SK-N-SH treated with all-trans-retinoic acid at 6 μM for 48 hours (cell line): ENCODE results near the gene SYP.

Experiments used
- ATAC-seq: fragments of 200-7000 bp; cut with Tn5 transposase; 3 replicates; pipeline ENCODE4 v1.9.1; 2020; ENCODE audit warnings: mild to moderate bottlenecking, moderate library complexity
- ARNTL ChIP-seq: fragments of 450-650 bp; formaldehyde crosslinking; IDR thresholded peaks from 2 replicates; pipeline ENCODE4 v1.5.0; 2020; ENCODE audit warnings: low read depth, mild to moderate bottlenecking, moderate library complexity, borderline replicate concordance
- BACH2 ChIP-seq: fragments of 250-450 bp; sonication (Bioruptor Pico); IDR thresholded peaks from 2 replicates; pipeline ENCODE4 v1.9.0; 2021; ENCODE audit warnings: mild to moderate bottlenecking, borderline replicate concordance
- CSDC2 ChIP-seq: fragments of 250-450 bp; sonication (Bioruptor Pico); IDR thresholded peaks from 2 replicates; pipeline ENCODE4 v1.5.0; 2020; ENCODE audit warnings: mild to moderate bottlenecking, moderate library complexity
- GLIS3 ChIP-seq: fragments of 250-450 bp; sonication (Bioruptor Pico); IDR thresholded peaks from 2 replicates; pipeline ENCODE4 v1.5.0; 2020; ENCODE audit warnings: mild to moderate bottlenecking, moderate library complexity
- ISL1 ChIP-seq: fragments of 250-450 bp; sonication (Bioruptor Pico); IDR thresholded peaks from 2 replicates; pipeline ENCODE4 v2.1.2; 2022; ENCODE audit warnings: mild to moderate bottlenecking, moderate library complexity
- OSR1 ChIP-seq: fragments of 250-450 bp; sonication (Bioruptor Pico); IDR thresholded peaks from 2 replicates; pipeline ENCODE4 v1.8.0; 2022; ENCODE audit warnings: moderate library complexity, mild to moderate bottlenecking, inconsistent platforms
- PPARA ChIP-seq: fragments of 250-450 bp; sonication (Bioruptor Pico); IDR thresholded peaks from 2 replicates; pipeline ENCODE4 v1.5.0; 2020; ENCODE audit warnings: mild to moderate bottlenecking, borderline replicate concordance
- RARB ChIP-seq: fragments of 250-450 bp; sonication (Bioruptor Pico); IDR thresholded peaks from 2 replicates; pipeline ENCODE4 v1.8.0; 2021; ENCODE audit warnings: mild to moderate bottlenecking, moderate library complexity
- SNAI2 ChIP-seq: fragments of 250-450 bp; sonication (Bioruptor Pico); IDR thresholded peaks from 2 replicates; pipeline ENCODE4 v1.5.0; 2020; ENCODE audit warnings: mild to moderate bottlenecking, moderate library complexity
- TCF4 ChIP-seq: fragments of 250-450 bp; sonication (Bioruptor Pico); IDR thresholded peaks from 2 replicates; pipeline ENCODE4 v1.8.0; 2021; ENCODE audit warnings: mild to moderate bottlenecking, moderate library complexity, borderline replicate concordance
- TOX ChIP-seq: fragments of 250-450 bp; sonication (Bioruptor Pico); IDR thresholded peaks from 2 replicates; pipeline ENCODE4 v1.8.0; 2021; ENCODE audit warnings: mild to moderate bottlenecking, moderate library complexity, borderline replicate concordance
- ZFP3 ChIP-seq: fragments of 250-450 bp; sonication (Bioruptor Pico); IDR thresholded peaks from 2 replicates; pipeline ENCODE4 v1.5.0; 2020; ENCODE audit warnings: mild to moderate bottlenecking, moderate library complexity
- ZFP30 ChIP-seq: fragments of 450-650 bp; formaldehyde crosslinking; IDR thresholded peaks from 2 replicates; pipeline ENCODE4 v1.5.0; 2022; ENCODE audit warnings: mild to moderate bottlenecking, moderate library complexity
- ZNF565 ChIP-seq: fragments of 450-650 bp; formaldehyde crosslinking; conservative IDR thresholded peaks from 2 replicates; pipeline ENCODE4 v1.5.0; 2020; ENCODE audit warnings: low read depth, mild to moderate bottlenecking, moderate library complexity
- ZNF70 ChIP-seq: fragments of 450-650 bp; formaldehyde crosslinking; IDR thresholded peaks from 2 replicates; pipeline ENCODE4 v1.5.0; 2020; ENCODE audit warnings: mild to moderate bottlenecking, moderate library complexity
- TF ChIP-seq, protein P1 (sequence below): fragments of 250-450 bp; sonication (Bioruptor Pico); IDR thresholded peaks from 2 replicates; pipeline ENCODE4 v1.5.0; 2020; ENCODE audit warnings: mild to moderate bottlenecking, moderate library complexity
- TF ChIP-seq, protein P2 (sequence below): fragments of 250-450 bp; sonication (Bioruptor Pico); IDR thresholded peaks from 2 replicates; pipeline ENCODE4 v1.5.1; 2021; ENCODE audit warnings: mild to moderate bottlenecking, moderate library complexity
- TF ChIP-seq, protein P3 (sequence below): fragments of 250-450 bp; sonication (Bioruptor Pico); IDR thresholded peaks from 2 replicates; pipeline ENCODE4 v1.5.1; 2020; ENCODE audit warnings: low read depth, mild to moderate bottlenecking, moderate library complexity
- TF ChIP-seq, protein P4 (sequence below): fragments of 250-450 bp; sonication (Bioruptor Pico); IDR thresholded peaks from 2 replicates; pipeline ENCODE4 v1.8.0; 2021; ENCODE audit warnings: low read depth, mild to moderate bottlenecking, moderate library complexity, borderline replicate concordance
- TF ChIP-seq, protein P5 (sequence below): fragments of 250-450 bp; sonication (Bioruptor Pico); IDR thresholded peaks from 2 replicates; pipeline ENCODE4 v1.8.0; 2020; ENCODE audit warnings: mild to moderate bottlenecking, moderate library complexity, borderline replicate concordance

Gene SYP

DNA sequence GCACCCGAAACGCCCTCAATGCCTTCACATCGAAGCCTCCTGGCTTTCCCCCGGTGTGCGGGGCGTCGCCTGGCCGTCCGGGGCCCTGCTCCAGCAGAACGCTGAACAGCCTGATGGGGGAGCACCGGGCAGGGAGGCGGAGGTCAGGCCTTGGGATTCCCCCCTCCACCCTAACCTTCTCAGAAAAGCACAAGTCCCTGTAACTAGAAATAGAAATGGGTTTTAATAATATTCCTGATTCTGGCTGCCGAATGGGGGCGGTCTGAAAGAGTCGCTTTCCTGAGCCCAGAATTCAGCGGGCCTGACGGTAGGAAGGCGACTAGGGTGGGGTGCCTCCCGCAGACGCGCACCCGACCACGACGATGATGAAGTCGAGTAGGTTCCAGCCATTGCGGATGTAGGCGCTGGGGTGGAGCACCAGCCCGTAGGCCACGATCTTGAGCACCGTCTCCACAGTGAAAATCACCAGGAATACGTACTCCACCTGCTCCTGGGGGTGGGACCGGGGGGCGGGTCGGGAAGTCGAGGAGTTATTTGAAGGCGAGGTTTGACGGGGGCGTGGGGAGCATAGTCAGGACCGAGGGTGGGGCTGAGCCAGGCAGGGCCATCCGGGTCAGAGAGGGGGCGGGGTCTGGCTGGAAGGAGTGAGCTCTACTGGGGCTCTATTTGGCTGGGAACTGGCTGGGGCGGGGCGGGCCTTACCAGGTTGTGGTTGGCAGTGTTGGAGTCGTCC is 30.7 kb upstream of the SYP start:
- no peak for ATAC-seq
- TF ChIP-seq, protein P1, sequence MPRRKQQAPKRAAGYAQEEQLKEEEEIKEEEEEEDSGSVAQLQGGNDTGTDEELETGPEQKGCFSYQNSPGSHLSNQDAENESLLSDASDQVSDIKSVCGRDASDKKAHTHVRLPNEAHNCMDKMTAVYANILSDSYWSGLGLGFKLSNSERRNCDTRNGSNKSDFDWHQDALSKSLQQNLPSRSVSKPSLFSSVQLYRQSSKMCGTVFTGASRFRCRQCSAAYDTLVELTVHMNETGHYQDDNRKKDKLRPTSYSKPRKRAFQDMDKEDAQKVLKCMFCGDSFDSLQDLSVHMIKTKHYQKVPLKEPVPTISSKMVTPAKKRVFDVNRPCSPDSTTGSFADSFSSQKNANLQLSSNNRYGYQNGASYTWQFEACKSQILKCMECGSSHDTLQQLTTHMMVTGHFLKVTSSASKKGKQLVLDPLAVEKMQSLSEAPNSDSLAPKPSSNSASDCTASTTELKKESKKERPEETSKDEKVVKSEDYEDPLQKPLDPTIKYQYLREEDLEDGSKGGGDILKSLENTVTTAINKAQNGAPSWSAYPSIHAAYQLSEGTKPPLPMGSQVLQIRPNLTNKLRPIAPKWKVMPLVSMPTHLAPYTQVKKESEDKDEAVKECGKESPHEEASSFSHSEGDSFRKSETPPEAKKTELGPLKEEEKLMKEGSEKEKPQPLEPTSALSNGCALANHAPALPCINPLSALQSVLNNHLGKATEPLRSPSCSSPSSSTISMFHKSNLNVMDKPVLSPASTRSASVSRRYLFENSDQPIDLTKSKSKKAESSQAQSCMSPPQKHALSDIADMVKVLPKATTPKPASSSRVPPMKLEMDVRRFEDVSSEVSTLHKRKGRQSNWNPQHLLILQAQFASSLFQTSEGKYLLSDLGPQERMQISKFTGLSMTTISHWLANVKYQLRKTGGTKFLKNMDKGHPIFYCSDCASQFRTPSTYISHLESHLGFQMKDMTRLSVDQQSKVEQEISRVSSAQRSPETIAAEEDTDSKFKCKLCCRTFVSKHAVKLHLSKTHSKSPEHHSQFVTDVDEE (CRISPR knock-in tag): no peak
- TF ChIP-seq, protein P2, sequence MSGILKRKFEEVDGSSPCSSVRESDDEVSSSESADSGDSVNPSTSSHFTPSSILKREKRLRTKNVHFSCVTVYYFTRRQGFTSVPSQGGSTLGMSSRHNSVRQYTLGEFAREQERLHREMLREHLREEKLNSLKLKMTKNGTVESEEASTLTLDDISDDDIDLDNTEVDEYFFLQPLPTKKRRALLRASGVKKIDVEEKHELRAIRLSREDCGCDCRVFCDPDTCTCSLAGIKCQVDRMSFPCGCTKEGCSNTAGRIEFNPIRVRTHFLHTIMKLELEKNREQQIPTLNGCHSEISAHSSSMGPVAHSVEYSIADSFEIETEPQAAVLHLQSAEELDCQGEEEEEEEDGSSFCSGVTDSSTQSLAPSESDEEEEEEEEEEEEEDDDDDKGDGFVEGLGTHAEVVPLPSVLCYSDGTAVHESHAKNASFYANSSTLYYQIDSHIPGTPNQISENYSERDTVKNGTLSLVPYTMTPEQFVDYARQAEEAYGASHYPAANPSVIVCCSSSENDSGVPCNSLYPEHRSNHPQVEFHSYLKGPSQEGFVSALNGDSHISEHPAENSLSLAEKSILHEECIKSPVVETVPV (CRISPR knock-in tag): no peak
- no peak for TF ChIP-seq ZFP30 (CRISPR knock-in tag)
- no peak for TF ChIP-seq ZFP3 (CRISPR knock-in tag)
- no peak for TF ChIP-seq TOX (CRISPR knock-in tag)
- TF ChIP-seq, all 23 proteins: peak for 0

DNA sequence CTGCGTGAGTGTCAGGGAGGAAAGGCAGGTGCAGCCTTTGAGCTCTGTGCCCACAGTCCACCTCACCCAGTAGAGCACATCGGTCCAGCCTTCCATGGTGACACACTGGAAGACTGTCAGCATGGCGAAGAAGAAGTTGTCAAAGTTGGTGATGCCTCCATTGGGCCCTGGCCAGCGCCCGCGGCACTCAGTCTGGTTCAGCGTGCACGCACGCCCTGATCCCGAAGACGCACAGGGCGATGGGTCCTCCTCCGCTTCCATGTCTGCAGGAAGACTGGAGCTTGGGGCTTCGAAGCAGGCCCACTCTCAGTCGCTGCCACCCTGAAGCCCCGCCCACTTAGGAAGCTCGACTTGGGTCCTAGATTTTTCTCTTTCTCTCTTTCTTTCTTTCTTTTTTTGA is 28.2 kb upstream of the SYP start:
- TF ChIP-seq TCF4 (CRISPR knock-in tag): no peak
- TF ChIP-seq GLIS3 (CRISPR knock-in tag): no peak
- TF ChIP-seq CSDC2: no peak
- no peak for TF ChIP-seq ZNF565 (CRISPR knock-in tag)
- no peak for TF ChIP-seq ZFP3 (CRISPR knock-in tag)
- TF ChIP-seq PPARA (CRISPR knock-in tag): no peak
- TF ChIP-seq, protein P3, sequence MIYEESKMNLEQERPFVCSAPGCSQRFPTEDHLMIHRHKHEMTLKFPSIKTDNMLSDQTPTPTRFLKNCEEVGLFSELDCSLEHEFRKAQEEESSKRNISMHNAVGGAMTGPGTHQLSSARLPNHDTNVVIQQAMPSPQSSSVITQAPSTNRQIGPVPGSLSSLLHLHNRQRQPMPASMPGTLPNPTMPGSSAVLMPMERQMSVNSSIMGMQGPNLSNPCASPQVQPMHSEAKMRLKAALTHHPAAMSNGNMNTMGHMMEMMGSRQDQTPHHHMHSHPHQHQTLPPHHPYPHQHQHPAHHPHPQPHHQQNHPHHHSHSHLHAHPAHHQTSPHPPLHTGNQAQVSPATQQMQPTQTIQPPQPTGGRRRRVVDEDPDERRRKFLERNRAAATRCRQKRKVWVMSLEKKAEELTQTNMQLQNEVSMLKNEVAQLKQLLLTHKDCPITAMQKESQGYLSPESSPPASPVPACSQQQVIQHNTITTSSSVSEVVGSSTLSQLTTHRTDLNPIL (CRISPR knock-in tag): no peak
- no peak for TF ChIP-seq ZNF70
- no peak for TF ChIP-seq SNAI2
- TF ChIP-seq RARB: no peak
- no peak for TF ChIP-seq ISL1 (CRISPR knock-in tag)
- TF ChIP-seq TOX (CRISPR knock-in tag): no peak
- TF ChIP-seq, protein P4, sequence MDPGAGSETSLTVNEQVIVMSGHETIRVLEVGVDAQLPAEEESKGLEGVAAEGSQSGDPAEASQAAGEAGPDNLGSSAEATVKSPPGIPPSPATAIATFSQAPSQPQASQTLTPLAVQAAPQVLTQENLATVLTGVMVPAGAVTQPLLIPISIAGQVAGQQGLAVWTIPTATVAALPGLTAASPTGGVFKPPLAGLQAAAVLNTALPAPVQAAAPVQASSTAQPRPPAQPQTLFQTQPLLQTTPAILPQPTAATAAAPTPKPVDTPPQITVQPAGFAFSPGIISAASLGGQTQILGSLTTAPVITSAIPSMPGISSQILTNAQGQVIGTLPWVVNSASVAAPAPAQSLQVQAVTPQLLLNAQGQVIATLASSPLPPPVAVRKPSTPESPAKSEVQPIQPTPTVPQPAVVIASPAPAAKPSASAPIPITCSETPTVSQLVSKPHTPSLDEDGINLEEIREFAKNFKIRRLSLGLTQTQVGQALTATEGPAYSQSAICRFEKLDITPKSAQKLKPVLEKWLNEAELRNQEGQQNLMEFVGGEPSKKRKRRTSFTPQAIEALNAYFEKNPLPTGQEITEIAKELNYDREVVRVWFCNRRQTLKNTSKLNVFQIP (CRISPR knock-in tag): no peak
- TF ChIP-seq, protein P1 (CRISPR knock-in tag): no peak
- no peak for TF ChIP-seq BACH2 (CRISPR knock-in tag)
- TF ChIP-seq ZFP30 (CRISPR knock-in tag): no peak
- no peak for TF ChIP-seq ARNTL (CRISPR knock-in tag)
- TF ChIP-seq, protein P2 (CRISPR knock-in tag): no peak
- TF ChIP-seq, protein P5, sequence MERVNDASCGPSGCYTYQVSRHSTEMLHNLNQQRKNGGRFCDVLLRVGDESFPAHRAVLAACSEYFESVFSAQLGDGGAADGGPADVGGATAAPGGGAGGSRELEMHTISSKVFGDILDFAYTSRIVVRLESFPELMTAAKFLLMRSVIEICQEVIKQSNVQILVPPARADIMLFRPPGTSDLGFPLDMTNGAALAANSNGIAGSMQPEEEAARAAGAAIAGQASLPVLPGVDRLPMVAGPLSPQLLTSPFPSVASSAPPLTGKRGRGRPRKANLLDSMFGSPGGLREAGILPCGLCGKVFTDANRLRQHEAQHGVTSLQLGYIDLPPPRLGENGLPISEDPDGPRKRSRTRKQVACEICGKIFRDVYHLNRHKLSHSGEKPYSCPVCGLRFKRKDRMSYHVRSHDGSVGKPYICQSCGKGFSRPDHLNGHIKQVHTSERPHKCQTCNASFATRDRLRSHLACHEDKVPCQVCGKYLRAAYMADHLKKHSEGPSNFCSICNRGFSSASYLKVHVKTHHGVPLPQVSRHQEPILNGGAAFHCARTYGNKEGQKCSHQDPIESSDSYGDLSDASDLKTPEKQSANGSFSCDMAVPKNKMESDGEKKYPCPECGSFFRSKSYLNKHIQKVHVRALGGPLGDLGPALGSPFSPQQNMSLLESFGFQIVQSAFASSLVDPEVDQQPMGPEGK: no peak
- TF ChIP-seq OSR1 (CRISPR knock-in tag): no peak
- ATAC-seq: no peak
